NT2/D1 (cell line): ENCODE data around the gene KRTAP10-9.

Experiments used
- YY1 ChIP-seq: IDR thresholded peaks from 2 replicates; pipeline ENCODE4 v1.6.1; 2011; ENCODE audit not compliant: insufficient read length, insufficient read depth
- ZNF274 ChIP-seq: IDR thresholded peaks from 2 replicates; pipeline ENCODE4 v1.6.1; 2011; ENCODE audit warnings: mild to moderate bottlenecking, low read depth, low read length

- no peak for TF ChIP-seq YY1
- TF ChIP-seq ZNF274 = no peak
These were observed 43.1 kb upstream of the KRTAP10-9 start for GRCh38 chr21:44583800-44584147.
